Measurements from ENCODE around the gene SHLD2.
"Not testable (repeated sequence)": the region's sequence is repeated elsewhere in the genome, so short reads cannot be mapped to it uniquely, and the experiment has no call there.

GRCh38 chr10:87211848-87212247 lies 116.8 kb downstream of the SHLD2 start:
- not testable (repeated sequence) for TF ChIP-seq EP300, CTCF (IDR thresholded peaks at IDR 0.05)

All from suprapubic skin (tissue), 3 donors.